Glomerular visceral epithelial cell (primary cell): ENCODE measurements around the gene WDR37.
"Not testable (repeated sequence)": the region's sequence is repeated elsewhere in the genome, so short reads cannot be mapped to it uniquely, and the experiment has no call there.

Experiments used
- DNase-seq: peaks from one replicate; pipeline ENCODE4 v3.0.0-alpha.2; 2016; ENCODE audit errors: extremely low spot score

WDR37 gene

GRCh38 chr10:1104971-1105370, 48.8 kb downstream of the WDR37 start:
- no peak for DNase-seq

- no peak for DNase-seq
Observed at GRCh38 chr10:1107004-1107403, 50.8 kb downstream of the WDR37 start.

GRCh38 chr10:1107679-1108078, 51.5 kb downstream of the WDR37 start:
- no peak for DNase-seq

DNA sequence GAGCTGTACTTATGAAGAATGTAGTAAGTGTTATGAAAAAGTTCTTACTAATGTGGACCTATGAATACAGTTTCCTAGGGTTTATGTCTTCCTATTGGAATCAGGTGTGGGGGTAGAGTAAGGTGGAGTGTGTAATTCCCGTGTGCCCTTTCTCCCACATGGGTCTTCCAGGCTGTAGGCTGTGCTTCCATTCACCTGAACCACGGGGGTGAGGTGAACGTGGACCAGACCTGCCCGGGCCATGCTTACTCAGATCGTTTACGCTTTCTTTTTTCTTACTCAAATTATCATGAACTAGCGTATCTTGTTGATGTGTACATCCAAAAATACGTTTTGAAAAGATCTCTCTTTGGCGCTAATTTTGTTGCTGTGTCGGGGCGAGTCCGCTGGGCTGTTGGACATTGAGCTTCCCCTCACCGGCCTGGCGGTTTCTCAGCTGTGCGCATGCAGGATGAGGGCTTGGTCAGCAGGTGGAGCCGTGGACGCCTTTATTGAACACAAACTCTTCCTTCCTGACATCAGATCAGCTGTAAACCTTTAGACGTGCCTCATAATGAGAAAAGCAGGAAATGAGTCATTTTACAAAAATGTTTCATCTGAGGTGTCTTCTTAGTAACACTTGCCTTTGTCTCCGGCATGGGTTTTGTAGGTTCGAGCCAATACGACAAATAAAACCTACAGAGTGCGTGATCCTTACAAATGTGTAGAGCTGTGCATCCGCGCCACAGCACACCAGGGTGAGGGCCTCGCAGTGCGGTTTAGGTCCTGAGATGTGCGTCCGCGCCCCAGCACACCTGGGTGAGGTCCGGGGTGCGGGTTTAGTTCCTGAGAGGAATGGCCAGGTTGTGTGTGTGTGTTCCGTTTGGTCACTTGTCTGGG, 53.8 kb downstream of the WDR37 start:
- peak; percentile 86 for DNase-seq

DNA sequence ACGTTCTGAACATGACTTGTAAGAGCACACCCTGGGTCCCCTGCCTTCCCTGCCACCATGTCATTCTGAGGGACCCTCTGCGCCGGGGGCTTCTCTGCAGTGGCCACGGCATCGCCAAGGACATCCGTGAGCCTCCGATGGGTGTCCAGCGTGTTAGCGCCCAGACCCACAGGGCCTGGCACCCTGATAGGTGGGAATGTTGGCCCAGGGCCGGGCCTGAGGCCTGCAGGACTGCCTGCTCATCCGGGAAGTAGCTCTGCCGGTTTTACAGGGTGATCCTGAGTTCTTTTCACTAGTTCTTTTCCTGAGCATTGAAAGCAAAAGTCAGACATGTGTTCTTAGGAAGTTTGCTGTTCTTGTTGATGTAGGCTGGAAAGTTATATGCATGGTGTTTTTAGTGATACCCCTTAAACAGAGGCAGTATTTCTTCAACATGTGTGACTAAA, 54.5 kb downstream of the WDR37 start:
- DNase-seq, result no peak

- no peak for DNase-seq
Observed at GRCh38 chr10:1114315-1114714, 58.1 kb downstream of the WDR37 start.

GRCh38 chr10:1114719-1115606, 58.8 kb downstream of the WDR37 start:
- no peak for DNase-seq

DNA sequence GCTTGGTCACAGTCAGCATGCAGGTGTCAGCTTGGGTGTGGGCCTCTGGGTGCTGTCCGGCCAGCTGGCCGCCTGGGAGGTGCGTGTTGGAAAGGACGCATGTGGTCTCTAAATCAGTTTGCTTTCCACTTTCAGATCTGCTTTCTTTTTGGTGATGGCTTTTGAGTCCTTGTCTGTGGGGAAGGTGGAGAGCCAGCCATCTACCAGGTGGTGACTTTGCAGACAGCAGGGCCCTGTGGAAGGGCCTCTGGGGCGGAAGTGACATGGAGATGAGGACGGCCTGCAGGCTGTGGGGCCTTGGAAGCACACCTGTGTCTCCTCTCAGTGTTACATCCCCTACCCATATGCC, 59.4 kb downstream of the WDR37 start:
- no peak for DNase-seq

DNA sequence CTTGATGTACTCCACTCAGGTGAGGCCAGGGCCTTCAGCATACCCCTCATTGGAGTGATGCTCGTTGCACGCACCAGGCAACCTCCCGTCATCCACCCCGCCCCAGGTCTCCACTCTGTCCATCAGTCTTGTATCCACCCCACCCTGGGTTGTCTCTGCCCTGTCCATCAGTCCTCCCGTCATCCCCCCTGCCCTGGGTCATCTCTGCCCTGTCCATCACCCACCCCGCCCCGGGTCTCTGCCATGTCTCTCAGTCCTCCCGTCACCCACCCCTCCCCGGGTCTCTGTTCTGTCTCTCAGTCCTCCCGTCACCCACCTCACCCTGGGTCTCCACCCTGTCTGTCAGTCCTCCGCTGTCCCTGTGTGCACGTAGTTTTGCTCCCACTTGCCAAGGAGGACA, 59.9 kb downstream of the WDR37 start:
- DNase-seq, result no peak

GRCh38 chr10:1116696-1117280, 60.6 kb downstream of the WDR37 start:
- no peak for DNase-seq

- no peak for DNase-seq
Observed at GRCh38 chr10:1117651-1118050, 61.5 kb downstream of the WDR37 start.

GRCh38 chr10:1118318-1118717, 62.1 kb downstream of the WDR37 start:
- DNase-seq, result not testable (repeated sequence)

DNA sequence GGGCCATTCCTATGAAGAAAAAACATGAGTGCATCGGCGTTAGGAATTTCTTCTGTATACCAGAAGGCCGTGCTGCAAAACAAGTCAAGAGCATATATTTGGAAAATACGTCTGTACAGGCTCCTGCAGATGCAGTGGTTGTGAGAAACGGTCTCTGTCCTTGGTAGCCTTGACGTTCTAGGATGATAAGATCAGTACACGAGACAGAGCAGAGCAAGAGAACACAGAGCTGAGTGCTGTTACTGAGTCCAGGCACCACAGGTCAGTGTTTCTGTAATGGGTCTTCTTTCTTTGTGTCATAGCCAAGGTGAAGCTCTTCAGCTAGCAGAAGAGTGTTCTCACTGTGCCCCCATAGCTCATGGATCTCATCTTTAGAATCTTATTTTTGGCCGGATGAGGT, 62.8 kb downstream of the WDR37 start:
- DNase-seq, result no peak

GRCh38 chr10:1119501-1119900, 63.3 kb downstream of the WDR37 start:
- no peak for DNase-seq

DNA sequence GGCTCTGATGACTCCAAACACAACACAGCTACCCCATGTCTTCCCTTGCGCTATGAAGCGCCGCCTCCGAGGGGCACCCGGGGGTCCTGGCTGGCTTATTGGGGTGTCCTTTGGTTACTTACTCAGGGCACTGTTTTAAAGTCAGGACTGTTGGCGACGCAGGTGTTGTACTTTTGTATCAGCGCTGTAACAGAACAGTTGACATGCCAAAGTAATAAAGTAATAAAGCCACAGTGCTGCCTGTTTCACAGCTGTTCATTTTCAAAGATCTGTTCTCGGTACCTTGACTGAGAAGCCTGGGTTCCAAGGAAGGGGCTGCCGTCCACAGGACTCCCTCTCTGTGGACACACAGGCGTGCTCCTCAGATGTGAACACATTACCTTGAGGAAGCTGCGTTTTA, 64.1 kb downstream of the WDR37 start:
- DNase-seq, result no peak

GRCh38 chr10:1120801-1121211, 64.6 kb downstream of the WDR37 start:
- DNase-seq, result no peak

- DNase-seq, result no peak
Observed at GRCh38 chr10:1121271-1121970, 65.2 kb downstream of the WDR37 start.

DNA sequence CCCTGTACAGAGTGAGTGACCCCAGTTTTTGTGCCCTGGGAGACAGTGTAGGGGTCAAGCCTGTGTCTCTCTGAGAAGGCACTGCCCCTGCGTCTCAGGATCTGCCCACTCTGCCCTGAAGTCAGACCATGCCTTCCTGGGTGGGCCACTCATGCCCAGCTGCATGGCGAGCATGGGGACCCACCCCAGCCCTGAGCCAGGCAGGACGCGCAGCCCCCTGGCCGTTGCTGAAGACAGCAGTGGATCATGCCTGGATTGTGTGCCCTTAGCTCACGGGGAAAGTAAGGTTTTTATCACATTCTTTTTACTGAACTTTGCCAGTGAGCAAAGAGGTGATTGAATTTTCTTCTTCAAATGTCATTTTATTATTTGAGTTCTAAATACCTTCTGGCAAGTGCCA, 66.2 kb downstream of the WDR37 start:
- DNase-seq, result no peak

GRCh38 chr10:1123198-1123597, 67.0 kb downstream of the WDR37 start:
- DNase-seq, result no peak

DNA sequence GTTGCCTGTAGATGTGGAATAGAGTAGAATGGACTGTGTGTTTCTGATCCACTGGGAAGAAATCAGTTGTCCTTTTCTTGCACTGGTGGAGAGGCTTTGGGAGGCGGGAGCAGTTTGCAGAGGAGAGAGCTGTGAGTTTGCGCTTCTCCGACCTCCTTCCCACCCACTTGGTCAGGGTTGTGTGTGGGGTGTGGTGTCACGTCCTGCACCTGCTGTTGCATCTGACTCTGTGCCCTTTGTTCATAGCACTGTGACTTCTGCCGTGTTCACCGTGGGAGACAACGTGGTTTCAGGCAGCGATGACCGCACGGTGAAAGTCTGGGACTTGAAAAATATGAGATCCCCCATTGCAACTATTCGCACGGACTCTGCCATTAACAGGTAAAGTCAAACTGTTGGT, 67.8 kb downstream of the WDR37 start:
- DNase-seq, result no peak

GRCh38 chr10:1124796-1125195, 68.6 kb downstream of the WDR37 start:
- DNase-seq, result no peak

- no peak for DNase-seq
Observed at GRCh38 chr10:1126461-1126860, 70.3 kb downstream of the WDR37 start.
